ENCODE results near the gene COL26A1.

Gene COL26A1

DNA sequence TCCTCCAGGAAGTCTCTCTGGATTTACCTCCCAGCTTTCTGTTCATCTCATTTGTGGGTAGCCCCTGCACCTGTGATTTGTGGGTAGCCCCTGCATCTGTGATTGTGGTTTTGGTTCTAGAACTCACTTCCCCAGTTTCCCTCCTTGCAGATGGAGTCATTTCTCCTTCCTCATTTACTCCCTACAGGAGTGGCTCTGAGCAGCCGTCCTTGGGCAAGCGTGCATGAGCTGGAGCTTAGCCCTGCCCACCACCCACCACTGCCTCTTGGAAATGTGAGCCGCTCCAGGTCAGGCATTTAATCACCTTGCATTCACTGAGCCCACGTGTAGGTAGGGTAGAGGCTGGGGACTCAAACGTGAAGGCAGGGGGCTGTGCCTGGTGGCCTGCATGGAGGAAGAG is 8.2 kb downstream of the COL26A1 start:
- DNase-seq (ENCODE audit: low read depth in 2 of 2), result no peak
- no peak for TF ChIP-seq CTCF (IDR thresholded peaks at IDR 0.05; ENCODE audit: low read depth, low read length)
- no peak overlapping the region for H3K4me3 ChIP-seq (replicated peaks in 1 of 2; ENCODE audit: low read depth in 2 of 2, low read length in 2 of 2)

GRCh38 chr7:101373812-101374614 is 11.3 kb downstream of the COL26A1 start:
- DNase-seq (ENCODE audit: low read depth in 2 of 2), result peak in 1 of 2 donors; percentile 17
- TF ChIP-seq CTCF (IDR thresholded peaks at IDR 0.05; ENCODE audit: low read depth, low read length), result no peak
- no peak overlapping the region for H3K4me3 ChIP-seq (replicated peaks in 1 of 2; ENCODE audit: low read depth in 2 of 2, low read length in 2 of 2)

- TF ChIP-seq CTCF (IDR thresholded peaks at IDR 0.05; ENCODE audit: low read depth, low read length), result no peak
- H3K4me3 ChIP-seq (replicated peaks in 1 of 2; ENCODE audit: low read depth in 2 of 2, low read length in 2 of 2), result no peak overlapping the region
- no peak for DNase-seq (ENCODE audit: low read depth in 2 of 2)
Observed at GRCh38 chr7:101374990-101375389, 12.3 kb downstream of the COL26A1 start.

DNA sequence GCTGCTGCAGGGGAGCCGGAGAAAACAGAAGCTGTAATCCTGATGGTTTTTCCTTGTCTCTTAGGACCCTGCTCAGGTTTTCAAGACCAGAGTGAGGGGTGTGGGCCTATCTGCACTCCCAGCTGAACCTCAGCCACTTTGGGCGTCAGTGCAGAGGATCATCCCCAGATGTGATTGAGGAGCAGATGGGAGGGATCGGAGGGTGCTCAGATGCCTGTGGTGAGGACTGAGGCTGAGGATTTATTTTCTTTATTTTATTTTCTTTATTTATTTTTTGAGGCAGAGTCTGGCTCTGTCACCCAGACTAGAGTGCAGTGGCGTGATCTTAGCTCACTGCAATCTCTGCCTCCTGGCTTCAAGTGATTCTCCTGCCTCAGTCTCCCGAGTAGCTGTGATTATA is 13.9 kb downstream of the COL26A1 start:
- no peak for DNase-seq (ENCODE audit: low read depth in 2 of 2)
- no peak overlapping the region for H3K4me3 ChIP-seq (replicated peaks in 1 of 2; ENCODE audit: low read depth in 2 of 2, low read length in 2 of 2)
- TF ChIP-seq CTCF (IDR thresholded peaks at IDR 0.05; ENCODE audit: low read depth, low read length), result no peak

DNA sequence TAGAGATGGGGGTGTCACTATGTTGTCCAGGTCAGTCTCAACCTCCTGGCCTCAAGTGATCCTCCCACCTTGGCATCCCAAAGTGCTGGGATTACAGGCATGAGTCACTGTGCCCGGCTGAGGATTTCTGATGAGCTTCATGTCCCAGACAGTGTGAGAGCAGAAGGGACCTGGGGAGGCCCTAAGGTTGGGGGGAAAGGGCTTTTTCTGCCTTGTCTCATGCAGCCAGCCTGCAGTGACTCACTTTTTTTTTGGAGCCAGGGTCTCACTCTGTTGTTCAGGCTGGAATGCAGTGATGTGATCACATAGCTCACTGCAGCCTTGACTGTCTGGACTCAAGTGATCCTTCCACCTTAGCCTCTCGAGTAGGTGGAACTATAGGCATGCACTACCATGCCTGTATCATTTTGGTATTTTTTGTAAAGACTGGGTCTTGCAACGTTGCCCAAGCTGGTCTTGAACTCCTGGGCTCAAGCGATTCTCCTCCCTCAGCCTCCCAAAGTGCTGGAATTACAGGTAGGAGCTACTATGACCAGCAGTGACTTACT is 14.6 kb downstream of the COL26A1 start:
- no peak for DNase-seq (ENCODE audit: low read depth in 2 of 2)
- no peak overlapping the region for H3K4me3 ChIP-seq (replicated peaks in 1 of 2; ENCODE audit: low read depth in 2 of 2, low read length in 2 of 2)
- TF ChIP-seq CTCF (IDR thresholded peaks at IDR 0.05; ENCODE audit: low read depth, low read length), result no peak

- H3K4me3 ChIP-seq (replicated peaks in 1 of 2; ENCODE audit: low read depth in 2 of 2, low read length in 2 of 2), result no peak overlapping the region
- DNase-seq (ENCODE audit: low read depth in 2 of 2), result peak in 1 of 2 donors; percentile 40
- no peak for TF ChIP-seq CTCF (IDR thresholded peaks at IDR 0.05; ENCODE audit: low read depth, low read length)
Observed at GRCh38 chr7:101378751-101379174, 16.1 kb downstream of the COL26A1 start.
